ENCODE data around the gene PCLAF.
"Not testable (repeated sequence)": the region's sequence is repeated elsewhere in the genome, so short reads cannot be mapped to it uniquely, and the experiment has no call there.

PCLAF gene

GRCh38 chr15:64386291-64386690 lies 5.0 kb upstream of the PCLAF start:
- no peak for ATAC-seq (replicated peaks)
- peak overlapping the region in 1 of 2 donors; percentile 11 for H3K4me3 Mint-ChIP-seq
- peaks cover 5 to 18% of the 10 kb centered on the region in 2 donors for H3K36me3 Mint-ChIP-seq
- peaks cover 0 to 1% of the 10 kb centered on the region in 2 donors for H3K9me3 Mint-ChIP-seq
- no peak for DNase-seq
- no peaks in the 10 kb centered on the region for H3K27me3 Mint-ChIP-seq
- H3K4me1 Mint-ChIP-seq: peaks cover 15 to 30% of the 10 kb centered on the region in 2 donors
- H3K27ac Mint-ChIP-seq: no peak overlapping the region

DNA sequence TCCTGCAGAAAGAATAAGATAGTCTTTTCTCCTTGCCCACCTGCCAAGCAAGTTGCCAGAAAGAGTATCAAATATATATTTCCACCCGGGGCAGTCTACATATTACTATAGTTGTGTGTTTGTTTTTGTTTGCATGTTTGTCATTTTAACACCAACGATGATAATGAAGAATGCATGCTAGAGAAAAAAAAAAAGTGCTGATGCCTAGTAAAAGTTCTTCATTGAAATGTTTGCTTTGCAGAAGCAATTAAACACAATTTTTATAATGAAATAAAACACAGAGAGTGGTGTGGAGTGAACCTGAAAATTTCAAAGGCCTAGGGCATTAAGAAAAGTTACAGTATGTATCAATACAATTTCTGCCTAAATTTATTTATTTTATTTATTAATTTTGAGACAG lies 2.5 kb upstream of the PCLAF start:
- ATAC-seq (replicated peaks) (no peak), DNase-seq (no peak)
- Mint-ChIP-seq H3K4me3 (no peak overlapping the region), H3K9me3 (peaks cover 0 to under 1% of the 10 kb centered on the region in 2 donors), H3K4me1 (peaks cover 10 to 17% of the 10 kb centered on the region in 2 donors), H3K36me3 (peaks cover 8 to 10% of the 10 kb centered on the region in 2 donors), H3K27ac (no peak overlapping the region), H3K27me3 (no peaks in the 10 kb centered on the region)

- DNase-seq; H3K27me3 Mint-ChIP-seq; H3K36me3 Mint-ChIP-seq; H3K9me3 Mint-ChIP-seq; H3K4me1 Mint-ChIP-seq; ATAC-seq (replicated peaks): not testable (repeated sequence)
- Mint-ChIP-seq H3K4me3 (peak overlapping the region; percentile 92 to 96), H3K27ac (peak overlapping the region; percentile 92)
Observed at GRCh38 chr15:64380130-64380870, 941 bp downstream of the PCLAF start.

GRCh38 chr15:64379216-64379960 lies 1.9 kb downstream of the PCLAF start:
- no peaks in the 10 kb centered on the region for H3K27me3 Mint-ChIP-seq
- H3K27ac Mint-ChIP-seq: no peak overlapping the region
- DNase-seq (no peak), ATAC-seq (replicated peaks) (no peak)
- no peaks in the 10 kb centered on the region for H3K9me3 Mint-ChIP-seq
- peaks cover 6 to 8% of the 10 kb centered on the region in 2 donors for H3K4me1 Mint-ChIP-seq
- peak overlapping the region; percentile 57 to 64 for H3K4me3 Mint-ChIP-seq
- peaks cover 6 to 10% of the 10 kb centered on the region in 2 donors for H3K36me3 Mint-ChIP-seq

- peaks cover 2 to 6% of the 10 kb centered on the region in 2 donors for H3K36me3 Mint-ChIP-seq
- H3K9me3 Mint-ChIP-seq: no peaks in the 10 kb centered on the region
- no peaks in the 10 kb centered on the region for H3K4me1 Mint-ChIP-seq
- no peak overlapping the region for H3K27ac Mint-ChIP-seq
- peak overlapping the region in 1 of 2 donors; percentile 1 for H3K4me3 Mint-ChIP-seq
- DNase-seq (no peak), ATAC-seq (replicated peaks) (no peak)
- no peaks in the 10 kb centered on the region for H3K27me3 Mint-ChIP-seq
Observed at GRCh38 chr15:64373360-64373759, 7.9 kb downstream of the PCLAF start.

DNA sequence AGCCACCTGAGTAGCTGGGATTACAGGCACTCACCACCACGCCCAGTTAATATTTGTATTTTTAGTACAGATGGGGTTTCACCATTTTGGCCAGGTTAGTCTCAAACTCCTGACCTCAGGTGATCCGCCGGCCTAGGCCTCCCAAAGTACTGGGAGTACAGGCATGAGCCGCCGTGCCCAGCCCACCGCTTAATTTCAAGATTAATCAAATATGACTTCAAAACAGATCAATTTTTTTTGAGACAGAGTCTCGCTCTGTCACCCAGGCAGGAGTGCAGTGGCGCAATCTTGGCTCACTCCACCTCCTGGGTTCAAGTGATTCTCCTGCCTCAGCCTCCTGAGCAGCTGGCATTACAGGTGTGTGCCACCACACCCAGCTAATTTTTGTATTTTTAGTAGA lies 9.9 kb downstream of the PCLAF start:
- not testable (repeated sequence) for H3K27me3 Mint-ChIP-seq; H3K4me1 Mint-ChIP-seq; DNase-seq; H3K36me3 Mint-ChIP-seq; H3K4me3 Mint-ChIP-seq; H3K27ac Mint-ChIP-seq; H3K9me3 Mint-ChIP-seq; ATAC-seq (replicated peaks)

DNA sequence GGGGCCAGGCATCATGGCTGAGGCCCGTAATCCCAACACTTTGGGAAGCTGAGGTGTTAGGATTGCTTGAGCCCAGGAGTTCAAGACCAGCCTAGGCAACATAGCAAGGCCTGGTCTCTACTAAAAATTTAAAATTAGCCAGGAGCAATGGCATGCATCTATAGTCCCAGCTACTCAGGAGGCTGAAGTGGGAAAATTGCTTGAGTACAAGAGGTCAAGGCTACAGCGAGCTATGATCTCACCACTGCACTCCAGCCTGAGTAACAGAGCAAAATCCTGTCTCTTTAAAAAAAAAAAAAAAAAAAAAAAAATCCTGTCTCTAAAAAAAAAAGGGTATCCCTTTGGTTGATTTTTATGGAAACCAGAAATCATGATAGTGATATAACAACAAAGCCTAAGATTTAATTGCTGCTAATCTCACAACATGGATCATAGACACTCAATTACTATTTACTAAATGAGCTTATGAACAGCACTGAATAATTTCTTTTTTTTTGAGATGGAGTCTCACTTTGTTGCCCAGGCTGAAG lies 12.1 kb downstream of the PCLAF start:
- Mint-ChIP-seq H3K4me1 (peaks cover 0 to 4% of the 10 kb centered on the region in 2 donors), H3K36me3 (no peaks in the 10 kb centered on the region), H3K4me3 (no peak overlapping the region), H3K27me3 (no peaks in the 10 kb centered on the region), H3K9me3 (no peaks in the 10 kb centered on the region), H3K27ac (no peak overlapping the region)
- DNase-seq (no peak), ATAC-seq (replicated peaks) (no peak)

- Mint-ChIP-seq H3K4me3 (no peak overlapping the region), H3K4me1 (peaks cover 5 to 8% of the 10 kb centered on the region in 2 donors), H3K27ac (no peak overlapping the region), H3K27me3 (no peaks in the 10 kb centered on the region), H3K9me3 (no peaks in the 10 kb centered on the region), H3K36me3 (no peaks in the 10 kb centered on the region)
- DNase-seq (no peak), ATAC-seq (replicated peaks) (no peak)
Observed at GRCh38 chr15:64361259-64361658, 20.0 kb downstream of the PCLAF start.

DNA sequence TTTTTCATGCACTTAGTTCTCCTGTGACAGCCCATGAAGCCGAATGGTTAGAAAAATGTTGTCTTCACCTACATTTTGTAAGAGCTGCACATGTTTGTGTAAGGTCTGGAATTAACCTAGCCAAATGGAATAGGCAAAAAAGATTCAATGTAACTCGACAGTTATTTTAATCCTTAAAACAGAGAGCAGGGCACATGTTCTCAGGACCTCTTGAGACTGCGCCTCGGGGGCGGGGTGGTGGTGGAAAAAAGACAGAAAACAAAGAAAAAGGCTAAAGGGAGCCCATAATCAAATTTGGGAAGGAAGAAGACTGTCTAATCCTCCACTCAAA lies 24.6 kb downstream of the PCLAF start:
- peak overlapping the region; percentile 88 to 98 for H3K4me3 Mint-ChIP-seq
- no peak for DNase-seq
- H3K36me3 Mint-ChIP-seq: peaks cover 0 to 2% of the 10 kb centered on the region in 2 donors
- no peaks in the 10 kb centered on the region for H3K9me3 Mint-ChIP-seq
- peak overlapping the region; percentile 95 for H3K27ac Mint-ChIP-seq
- no peaks in the 10 kb centered on the region for H3K27me3 Mint-ChIP-seq
- no peak for ATAC-seq (replicated peaks)
- peaks cover 12 to 19% of the 10 kb centered on the region in 2 donors for H3K4me1 Mint-ChIP-seq

DNA sequence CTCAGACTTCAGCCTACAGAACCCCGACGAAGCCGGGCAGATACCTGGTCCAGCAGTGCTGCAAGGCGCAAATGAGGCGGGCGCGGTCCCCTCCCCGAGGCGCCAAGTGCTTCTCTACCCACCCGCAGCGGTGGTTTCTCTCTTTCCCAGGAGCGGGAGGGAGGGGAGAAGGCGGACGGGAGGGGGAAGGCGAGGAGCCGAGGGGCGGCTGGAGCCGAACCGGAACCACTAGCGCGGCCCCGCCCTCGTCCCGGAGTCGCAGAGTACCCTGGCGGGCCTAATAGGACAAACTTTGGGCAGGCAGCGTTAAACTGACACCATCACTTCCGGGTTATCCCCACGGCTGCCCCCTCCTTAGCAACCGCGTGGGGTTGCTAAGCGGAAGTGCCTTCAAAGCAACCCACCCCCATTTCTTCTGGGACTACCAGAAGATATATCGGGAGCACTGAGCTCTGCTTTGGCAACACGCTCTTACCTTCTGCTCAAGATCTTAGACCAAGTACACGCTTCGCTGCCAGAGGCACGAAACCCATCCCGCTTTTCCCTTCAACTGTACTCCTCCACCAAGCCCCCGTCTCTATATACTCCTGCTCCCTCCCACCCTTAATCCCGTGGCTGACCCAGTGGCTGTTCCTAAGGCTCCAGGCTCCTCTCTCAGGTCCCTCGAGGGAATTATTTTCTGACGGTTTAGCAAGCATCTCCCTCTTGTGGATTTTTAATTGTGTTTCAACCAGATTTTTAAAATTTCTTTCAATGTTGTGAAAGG lies 25.1 kb downstream of the PCLAF start, which contains the start of gene CSNK1G1:
Gene CSNK1G1, minus strand, starts transcription at position 230 of the 766 bp plus-strand sequence. CDS start 55,674 bp downstream, outside the sequence.
- no peaks in the 10 kb centered on the region for H3K27me3 Mint-ChIP-seq
- no peaks in the 10 kb centered on the region for H3K9me3 Mint-ChIP-seq
- peaks cover 2 to 3% of the 10 kb centered on the region in 2 donors for H3K36me3 Mint-ChIP-seq
- H3K4me1 Mint-ChIP-seq: peaks cover 13 to 19% of the 10 kb centered on the region in 2 donors
- H3K27ac Mint-ChIP-seq: peak within 1 kb of the TSS; percentile 95
- peak within 1 kb of the TSS; percentile 88 to 98 for H3K4me3 Mint-ChIP-seq
- peak; percentile 91 for DNase-seq
- peak; percentile 99 for ATAC-seq (replicated peaks)

- ATAC-seq (replicated peaks): peak; percentile 50 to 51
Observed at GRCh38 chr15:64355348-64355943, 25.8 kb downstream of the PCLAF start.

DNA sequence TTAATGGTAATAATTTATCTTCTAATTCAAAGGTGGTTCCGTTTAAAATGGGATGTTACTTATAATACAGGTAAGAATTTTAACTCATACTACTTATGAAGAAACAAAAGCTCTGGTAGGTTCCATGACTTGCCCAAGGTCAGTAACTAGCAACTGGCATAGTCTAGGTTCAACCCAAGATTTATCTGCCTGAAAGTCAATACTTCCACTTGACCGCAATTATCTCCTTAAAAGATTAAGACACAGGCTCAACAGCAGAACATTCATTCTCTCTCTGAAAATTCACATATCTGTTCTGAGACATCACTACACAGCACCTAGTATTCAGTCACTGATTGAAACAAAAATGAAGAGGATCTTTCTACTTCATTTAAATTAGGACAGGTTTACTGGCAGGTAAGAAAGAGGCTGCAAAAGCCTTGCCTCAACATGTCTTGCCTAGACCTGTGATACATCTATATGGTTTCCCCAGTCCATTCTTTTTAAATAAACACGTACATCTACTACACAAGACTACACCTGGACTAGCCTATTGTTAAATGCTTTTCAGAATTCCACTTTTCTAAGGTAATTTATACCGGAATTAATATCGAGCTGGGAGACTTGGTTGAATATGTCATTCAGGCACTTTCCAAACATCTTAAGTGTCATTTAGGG lies 26.4 kb downstream of the PCLAF start:
- peaks cover 13 to 19% of the 10 kb centered on the region in 2 donors for H3K4me1 Mint-ChIP-seq

More at GRCh38 chr15:64355348-64355943, 25.8 kb downstream of the PCLAF start:
- DNase-seq: no peak
- no peaks in the 10 kb centered on the region for H3K9me3 Mint-ChIP-seq
- peaks cover 13 to 19% of the 10 kb centered on the region in 2 donors for H3K4me1 Mint-ChIP-seq
- no peaks in the 10 kb centered on the region for H3K27me3 Mint-ChIP-seq
- H3K27ac Mint-ChIP-seq: peak overlapping the region; percentile 95
- peaks cover 2 to 3% of the 10 kb centered on the region in 2 donors for H3K36me3 Mint-ChIP-seq
- peak overlapping the region; percentile 88 to 98 for H3K4me3 Mint-ChIP-seq

DNA sequence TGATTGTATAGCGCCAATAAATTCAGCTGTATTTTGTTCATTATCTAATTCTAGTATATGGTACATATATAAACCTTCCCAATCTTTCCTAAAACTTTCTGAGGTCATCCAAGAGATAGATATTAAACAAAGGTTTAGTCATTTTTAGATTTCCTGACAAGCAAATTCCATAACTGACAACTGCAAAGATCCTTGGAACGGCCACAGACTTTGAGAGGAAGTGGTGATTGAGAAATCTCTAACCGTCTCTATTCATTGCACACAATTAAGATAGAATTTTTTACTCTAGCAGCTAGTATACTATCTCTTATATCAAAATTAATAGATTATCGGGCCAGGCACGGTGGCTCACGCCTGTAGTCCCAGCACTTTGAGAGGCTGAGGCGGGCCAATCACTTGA lies 30.0 kb downstream of the PCLAF start:
- no peak overlapping the region for H3K27ac Mint-ChIP-seq
- no peaks in the 10 kb centered on the region for H3K27me3 Mint-ChIP-seq
- no peak for DNase-seq
- H3K9me3 Mint-ChIP-seq: no peaks in the 10 kb centered on the region
- H3K36me3 Mint-ChIP-seq: peaks cover 22% of the 10 kb centered on the region in 2 donors
- H3K4me1 Mint-ChIP-seq: peaks cover 12 to 18% of the 10 kb centered on the region in 2 donors
- H3K4me3 Mint-ChIP-seq: no peak overlapping the region
- no peak for ATAC-seq (replicated peaks)

More for the DNA sequence above, 26.4 kb downstream of the PCLAF start:
- no peaks in the 10 kb centered on the region for H3K9me3 Mint-ChIP-seq
- H3K36me3 Mint-ChIP-seq: peaks cover 2 to 3% of the 10 kb centered on the region in 2 donors
- ATAC-seq (replicated peaks): no peak
- no peaks in the 10 kb centered on the region for H3K27me3 Mint-ChIP-seq
- peak overlapping the region; percentile 88 to 98 for H3K4me3 Mint-ChIP-seq
- no peak for DNase-seq
- H3K27ac Mint-ChIP-seq: peak overlapping the region; percentile 95
